ENCODE results near the gene MAN2A2.

DNA sequence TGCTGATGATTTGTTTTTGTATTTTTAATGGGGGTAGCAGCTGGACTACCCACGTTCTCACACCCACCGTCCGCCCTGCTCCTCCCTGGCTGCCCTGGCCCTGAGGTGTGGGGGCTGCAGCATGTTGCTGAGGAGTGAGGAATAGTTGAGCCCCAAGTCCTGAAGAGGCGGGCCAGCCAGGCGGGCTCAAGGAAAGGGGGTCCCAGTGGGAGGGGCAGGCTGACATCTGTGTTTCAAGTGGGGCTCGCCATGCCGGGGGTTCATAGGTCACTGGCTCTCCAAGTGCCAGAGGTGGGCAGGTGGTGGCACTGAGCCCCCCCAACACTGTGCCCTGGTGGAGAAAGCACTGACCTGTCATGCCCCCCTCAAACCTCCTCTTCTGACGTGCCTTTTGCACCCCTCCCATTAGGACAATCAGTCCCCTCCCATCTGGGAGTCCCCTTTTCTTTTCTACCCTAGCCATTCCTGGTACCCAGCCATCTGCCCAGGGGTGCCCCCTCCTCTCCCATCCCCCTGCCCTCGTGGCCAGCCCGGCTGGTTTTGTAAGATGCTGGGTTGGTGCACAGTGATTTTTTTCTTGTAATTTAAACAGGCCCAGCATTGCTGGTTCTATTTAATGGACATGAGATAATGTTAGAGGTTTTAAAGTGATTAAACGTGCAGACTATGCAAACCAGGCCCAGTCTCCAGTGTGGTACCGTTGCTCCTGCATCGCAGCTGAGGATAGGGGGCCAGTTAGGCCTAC, 20.1 kb upstream of the MAN2A2 start:
- no peak for TF ChIP-seq CTCF (IDR thresholded peaks at IDR 0.05; ENCODE audit: insufficient read depth, low read depth, low read length)
- TF ChIP-seq EZH2 (IDR thresholded peaks at IDR 0.05; ENCODE audit: insufficient read depth, low read length), result no peak
